GM18508 (cell line): ENCODE data around the gene ETV6.
A peak's percentile ranks its signal among the peaks of the same experiment; 100 is the strongest.

ENCODE experiments used
- ATAC-seq: cut with Tn5 transposase; IDR thresholded peaks from one replicate; pipeline ENCODE4 v1.9.1; 2021; ENCODE audit warnings: moderate number of reproducible peaks; ENCODE audit not compliant: insufficient read depth, unreplicated experiment

Gene ETV6

GRCh38 chr12:11767798-11768197 lies 118.3 kb downstream of the ETV6 start:
- ATAC-seq, result no peak

DNA sequence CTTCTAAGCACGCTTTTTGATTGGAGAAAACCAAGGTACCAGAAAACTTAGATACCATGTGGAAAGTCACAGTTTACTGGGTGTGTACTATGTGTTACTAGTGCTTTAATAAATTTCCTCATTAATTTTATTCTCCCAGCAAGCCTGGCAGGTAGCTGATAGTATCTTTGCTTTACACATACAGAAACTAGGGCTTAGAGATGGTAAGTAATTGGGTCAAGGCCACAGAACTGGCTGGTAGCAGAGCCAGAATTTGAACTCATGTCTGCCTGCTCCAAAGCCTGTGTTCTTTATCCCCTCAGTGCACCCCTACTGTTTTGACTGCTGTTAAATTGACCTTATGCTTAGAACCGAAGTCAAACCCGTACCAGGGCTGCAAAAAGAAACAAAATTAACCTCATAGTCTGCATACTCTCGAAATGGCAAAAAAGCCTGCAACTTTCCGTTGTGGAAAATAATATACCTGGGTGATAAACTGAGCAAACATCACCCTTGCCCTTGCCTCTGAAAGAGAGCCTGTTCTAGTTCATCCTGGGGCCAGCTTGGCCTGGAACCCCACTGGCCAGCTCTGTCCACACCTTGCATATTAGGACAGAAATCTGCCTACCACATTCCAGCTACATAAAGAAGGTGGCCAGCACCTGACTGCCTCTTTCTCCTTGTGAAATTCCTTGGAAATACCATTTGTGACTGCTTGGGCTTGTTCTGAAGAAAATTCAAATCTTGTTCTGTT lies 118.9 kb downstream of the ETV6 start:
- no peak for ATAC-seq

DNA sequence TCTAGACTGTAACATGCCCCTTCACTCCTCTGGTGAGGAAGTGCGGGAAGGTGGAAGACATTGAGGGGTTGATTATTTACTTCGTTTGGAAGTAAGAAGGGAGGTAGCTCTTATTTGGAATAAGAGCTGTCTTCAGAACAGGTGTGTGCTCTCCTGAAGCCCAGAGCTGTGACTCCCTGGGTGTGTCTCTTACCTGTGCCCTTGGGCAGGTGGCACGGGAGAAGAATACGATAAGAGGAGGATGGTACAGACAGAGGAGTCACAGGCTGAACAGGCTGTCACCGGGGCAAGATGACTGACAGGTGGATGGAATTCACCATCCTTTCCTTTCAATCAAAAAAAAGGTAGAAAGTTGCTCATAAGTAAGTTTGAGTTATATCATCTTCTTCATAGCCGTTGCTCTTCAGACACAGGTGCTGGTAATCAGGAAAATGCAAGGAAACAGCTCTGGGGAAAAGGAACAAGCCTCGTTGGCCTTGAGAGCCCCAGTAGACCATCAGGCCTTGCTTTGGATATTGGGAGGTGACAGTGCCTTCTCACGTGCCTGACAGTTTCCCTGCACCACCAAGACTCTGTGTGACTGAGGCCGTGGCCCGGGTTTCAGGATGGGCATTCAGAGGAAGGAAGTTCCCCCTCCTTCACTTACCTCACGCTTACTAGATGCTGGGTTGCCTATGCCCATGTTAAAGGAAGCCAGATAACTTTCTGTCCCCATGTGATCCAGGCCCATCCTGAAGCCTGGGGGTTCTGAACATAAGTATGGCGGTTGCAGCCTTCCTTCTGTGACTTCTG lies 120.4 kb downstream of the ETV6 start:
- no peak for ATAC-seq

DNA sequence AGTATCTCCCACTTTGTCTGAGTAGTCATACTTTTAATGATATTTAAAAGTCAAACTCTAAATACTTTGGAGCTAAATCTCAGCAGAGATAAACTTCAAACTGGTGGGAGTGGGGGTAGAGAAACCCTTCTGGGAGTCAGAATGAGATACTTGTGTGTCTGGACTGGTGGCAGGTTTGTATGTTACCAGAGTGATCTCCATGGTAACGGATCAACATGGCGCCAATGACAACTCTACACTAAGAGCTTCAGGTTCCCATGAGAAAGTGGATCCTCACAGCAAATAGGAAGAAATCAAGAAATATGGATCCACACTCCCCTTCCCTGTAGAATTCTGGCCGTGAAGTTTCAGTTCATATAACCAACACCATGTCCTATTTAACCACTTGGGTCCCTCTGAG lies 121.9 kb downstream of the ETV6 start:
- no peak for ATAC-seq

- no peak for ATAC-seq
Observed at GRCh38 chr12:11771895-11772502, 122.5 kb downstream of the ETV6 start.

DNA sequence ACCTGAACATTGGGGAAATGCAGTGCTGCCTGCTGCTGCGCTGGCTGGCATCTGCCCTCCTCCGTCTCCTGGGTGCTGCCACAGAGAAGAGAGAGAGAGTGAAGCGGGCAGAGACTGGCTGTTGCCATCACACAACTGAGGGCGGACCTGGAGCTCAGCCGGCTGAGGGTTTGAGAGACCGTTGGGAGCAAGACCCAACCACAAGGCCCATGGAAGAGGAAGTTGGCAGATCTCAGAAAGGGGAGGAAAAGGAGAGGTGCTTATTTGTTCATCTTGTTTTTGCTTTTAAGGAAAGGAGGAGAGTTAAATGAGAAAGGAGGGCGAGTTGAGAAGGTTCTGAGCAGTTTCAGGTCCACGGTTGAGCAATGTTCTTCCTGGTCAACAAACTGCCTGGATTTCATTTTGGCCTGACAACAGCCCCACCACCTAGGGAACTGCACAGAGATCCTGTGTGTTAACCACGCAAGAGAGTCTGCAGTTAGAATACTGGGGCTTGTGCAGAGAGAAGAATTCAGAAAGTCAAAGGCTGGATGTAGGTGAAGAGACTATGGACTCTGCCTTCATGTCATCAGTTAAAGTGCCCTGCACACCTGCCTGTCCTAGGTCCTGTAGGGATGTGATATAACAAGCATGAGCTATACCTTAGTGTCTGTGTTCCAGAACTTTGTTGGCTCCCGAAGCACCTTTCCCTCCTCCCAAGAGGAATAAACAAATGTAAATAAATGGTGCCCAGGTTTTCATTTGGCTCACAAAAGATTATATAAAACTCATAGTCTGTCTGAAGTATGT lies 124.6 kb downstream of the ETV6 start:
- no peak for ATAC-seq

DNA sequence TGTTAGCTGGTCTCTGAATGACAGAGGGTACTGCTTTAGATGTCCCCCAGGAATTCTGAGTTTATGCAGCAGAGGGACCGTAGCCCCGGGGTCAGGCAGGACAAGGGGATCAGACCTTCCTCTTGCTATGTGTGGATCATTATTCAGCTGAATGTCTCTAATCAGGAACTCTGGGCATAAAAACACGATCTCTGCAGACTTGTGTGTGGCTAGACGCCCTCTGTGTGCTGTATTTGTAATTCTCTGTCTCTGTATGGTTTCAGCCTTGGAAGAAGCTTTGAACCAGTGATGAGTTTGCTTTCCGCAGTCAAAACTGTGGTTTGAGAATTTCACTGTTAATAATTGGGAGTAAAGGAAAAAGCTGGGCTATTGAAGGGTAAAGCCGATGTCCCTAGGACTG lies 125.3 kb downstream of the ETV6 start:
- ATAC-seq, result no peak

DNA sequence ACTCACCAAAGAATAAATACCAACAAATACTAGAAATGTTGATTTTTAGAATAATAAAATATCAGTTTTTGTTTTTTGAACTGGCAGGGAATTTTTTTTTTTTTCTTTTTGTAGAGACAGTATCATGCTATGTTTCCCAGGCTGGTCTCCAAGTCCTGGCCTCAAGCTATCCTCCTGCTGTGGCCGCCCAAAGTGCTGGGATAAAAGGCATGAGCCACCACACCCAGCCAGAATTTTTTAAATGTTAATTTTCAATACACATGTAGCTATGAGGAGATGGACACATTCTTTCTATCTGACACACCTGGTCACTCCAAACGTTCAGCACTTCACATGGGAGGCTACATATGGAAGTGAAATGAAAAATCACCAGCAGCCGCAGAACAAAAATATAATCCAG lies 126.8 kb downstream of the ETV6 start:
- no peak for ATAC-seq

- no peak for ATAC-seq
Observed at GRCh38 chr12:11777451-11777850, 128.0 kb downstream of the ETV6 start.

GRCh38 chr12:11777962-11778361 lies 128.5 kb downstream of the ETV6 start:
- no peak for ATAC-seq

- no peak for ATAC-seq
Observed at GRCh38 chr12:11778713-11779685, 129.5 kb downstream of the ETV6 start.

DNA sequence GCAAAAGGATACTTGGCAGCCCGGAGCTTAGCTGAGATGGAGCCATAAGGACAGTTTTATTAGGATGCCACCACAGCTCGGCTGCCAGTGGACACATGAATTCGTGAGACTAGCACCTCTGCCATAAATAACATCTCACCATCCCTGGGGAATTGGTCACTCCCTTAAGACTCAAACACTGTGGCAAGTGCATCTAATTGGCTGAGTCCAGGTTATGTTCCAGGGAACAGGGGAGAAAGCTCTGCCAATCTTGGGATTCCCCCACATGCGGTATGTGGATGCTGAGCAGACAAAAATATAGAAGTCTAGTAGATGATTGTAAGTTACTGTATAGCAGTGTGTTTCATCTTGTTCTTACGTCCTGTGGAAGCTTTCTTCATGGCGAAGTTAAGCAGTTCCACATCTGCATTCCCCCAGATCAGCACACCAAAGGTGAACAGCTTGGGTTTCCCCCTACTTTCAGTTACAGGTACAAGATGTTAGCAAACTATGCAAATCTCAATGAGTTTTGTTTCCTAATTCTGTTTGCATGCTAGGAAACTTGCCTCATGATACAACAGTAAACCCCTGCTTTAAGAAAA lies 131.1 kb downstream of the ETV6 start:
- peak; percentile 61 for ATAC-seq

DNA sequence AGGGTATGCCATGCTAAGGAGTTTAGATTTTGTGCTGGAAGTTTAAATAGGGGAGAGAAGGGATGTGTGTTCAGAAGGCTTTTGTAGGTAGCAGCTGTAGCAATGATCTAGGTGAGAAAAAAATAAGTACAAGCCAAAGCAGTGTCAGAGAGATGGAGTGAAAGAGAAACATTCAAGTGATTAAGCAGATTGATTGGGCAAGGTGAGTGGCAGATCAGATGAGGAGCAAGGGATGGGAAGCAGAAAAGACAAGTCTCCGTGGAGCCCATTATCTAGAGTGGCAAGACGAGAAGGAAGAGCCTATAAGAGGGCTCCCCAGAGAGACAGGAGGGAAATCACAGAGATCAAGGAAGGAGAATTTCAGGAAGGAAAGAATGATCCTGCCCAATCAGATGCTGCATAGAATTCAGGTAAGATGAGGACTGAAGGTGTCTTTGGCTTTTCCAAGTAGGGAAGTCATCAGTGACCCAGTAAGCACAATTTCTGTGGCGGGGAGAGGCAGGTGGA lies 133.5 kb downstream of the ETV6 start:
- no peak for ATAC-seq

GRCh38 chr12:11785712-11786111 lies 136.2 kb downstream of the ETV6 start:
- no peak for ATAC-seq

- ATAC-seq, result no peak
Observed at GRCh38 chr12:11786638-11787365, 137.3 kb downstream of the ETV6 start.

DNA sequence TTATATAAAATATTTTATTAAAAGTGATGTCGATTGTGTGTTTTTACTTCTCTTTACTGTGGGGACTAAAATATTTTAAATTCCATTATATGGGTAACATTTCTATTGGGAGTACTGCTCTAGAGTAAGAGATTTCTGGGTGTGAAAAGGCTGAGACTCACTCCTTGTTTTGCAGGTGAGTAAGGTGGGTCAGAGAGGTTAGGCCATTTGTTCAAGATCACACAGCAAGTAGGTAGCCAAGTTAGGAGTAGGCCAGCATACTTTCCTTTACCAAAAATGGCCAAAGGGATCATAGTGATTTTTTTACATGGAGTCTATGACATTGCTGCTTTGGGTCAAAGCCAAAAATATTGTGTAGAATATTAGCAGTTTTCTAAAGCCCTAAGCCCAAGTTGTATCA lies 138.0 kb downstream of the ETV6 start:
- ATAC-seq, result no peak

DNA sequence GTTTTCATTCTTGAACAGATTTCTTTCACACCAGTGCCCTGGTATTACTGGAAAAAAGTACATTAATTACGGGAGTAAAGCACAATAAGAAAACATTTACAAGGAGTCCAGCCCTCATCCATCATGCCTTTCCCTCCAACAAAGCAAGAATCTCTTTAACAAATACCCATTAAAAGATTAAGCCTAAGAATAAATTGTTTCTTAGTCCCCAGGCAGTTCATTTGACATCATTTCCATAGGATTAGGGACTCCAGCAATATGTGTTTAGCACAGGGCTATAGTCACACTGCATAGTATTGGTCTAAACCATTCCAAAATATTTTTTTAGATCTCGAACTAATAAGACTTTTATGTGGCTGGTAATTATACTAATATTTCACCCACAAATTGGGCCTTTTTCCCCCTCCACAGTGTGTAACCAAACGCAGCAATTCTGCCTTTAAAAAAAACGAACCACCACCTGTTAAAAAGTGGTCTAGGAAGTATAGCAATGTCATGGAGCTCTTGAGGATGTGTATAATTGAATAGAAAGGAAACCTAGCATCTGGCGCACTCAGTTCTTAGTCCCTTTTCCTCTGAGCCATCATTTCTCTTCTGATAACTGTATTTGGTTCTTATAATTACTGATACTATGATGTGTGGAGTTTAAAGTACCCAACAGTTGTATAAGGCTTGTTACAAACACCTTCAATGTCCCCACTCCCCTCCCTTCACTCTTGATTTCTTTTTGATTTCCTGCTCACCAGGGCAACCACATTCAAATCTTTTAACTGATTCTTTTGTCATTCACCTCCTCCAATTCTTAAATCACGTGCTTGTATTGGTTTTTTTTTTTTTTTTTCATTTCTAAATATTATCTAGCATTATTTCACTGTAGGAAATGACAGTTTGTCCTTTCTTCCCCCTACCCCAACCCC lies 138.7 kb downstream of the ETV6 start:
- ATAC-seq, result no peak
